Spinal cord (tissue), 10 donors: ENCODE results near the gene CFAP68. TPM values are rescaled to one million over a fixed set of nuclear protein-coding genes. Genes with fewer than 3 reads are reported as not detected.
A peak's percentile ranks its signal among the peaks of the same experiment; 100 is the strongest.
"Not testable (repeated sequence)": the region's sequence is repeated elsewhere in the genome, so short reads cannot be mapped to it uniquely, and the experiment has no call there.

Experiments
- DNase-seq, 6 donors: peaks; one replicate each; pipeline versions ENCODE4 v3.0.0 to v3.0.0-alpha.2; 2013 to 2015; ENCODE audit warnings: low spot score in 6 of 6, low read depth in 4 of 6
- H3K27ac ChIP-seq: one replicate; pipeline ENCODE4 v1.5.1; 2013; ENCODE audit warnings: low read depth, low read length, control low read depth
- H3K27me3 ChIP-seq: one replicate; pipeline ENCODE4 v1.6.1; 2013; ENCODE audit warnings: low read length; ENCODE audit not compliant: control insufficient read depth, insufficient read depth
- H3K36me3 ChIP-seq: one replicate; pipeline ENCODE4 v1.6.1; 2013; ENCODE audit warnings: low read length; ENCODE audit not compliant: control insufficient read depth, insufficient read depth
- H3K4me1 ChIP-seq: one replicate; pipeline ENCODE4 v1.6.1; 2013; ENCODE audit warnings: low read length; ENCODE audit not compliant: control insufficient read depth, insufficient read depth
- H3K4me3 ChIP-seq: one replicate; pipeline ENCODE4 v1.5.1; 2013; ENCODE audit warnings: low read depth, low read length, control low read depth
- H3K9me3 ChIP-seq: one replicate; pipeline ENCODE4 v1.6.1; 2013; ENCODE audit warnings: low read length; ENCODE audit not compliant: control insufficient read depth, insufficient read depth
- WGBS: methylation state at CpG from one replicate; pipeline ENCODE4 v1.1.5; 2013; ENCODE audit warnings: missing lambda C conversion rate; ENCODE audit not compliant: insufficient coverage; 5-methylcytosine and 5-hydroxymethylcytosine counted together
- polyA plus RNA-seq, 2 donors: library from polyadenylated mRNA; unstranded; fragments of 120-200 nt; gene quantifications; one replicate each; pipeline ENCODE4 v1.2.1, GENCODE V29; 2013; ENCODE audit not compliant: insufficient read length in 2 of 2
- total RNA-seq, 2 donors: library from RNA; depleted of rRNA in 1 of 2; stranded (reverse); fragments of 120-200 nt in 1 of 2; fragments of >200 nt in 1 of 2; gene quantifications; one replicate each; pipeline versions ENCODE4 v1.2.3 to v1.2.4, GENCODE V29; 2013 to 2014
- donor health status: healthy.

CFAP68 gene
- total and polyA plus RNA-seq, 4 donors = 12.9 to 32.6 (median 27.4) TPM

GRCh38 chr11:111860257-111860656 is 19.1 kb upstream of the CFAP68 start:
- 100% methylated on average over 1 of the region's 3 CpGs for WGBS
- Histone ChIP-seq H3K4me3 (no peak overlapping the region), H3K27me3 (no peaks in the 10 kb centered on the region), H3K36me3 (peaks cover 42% of the 10 kb centered on the region), H3K27ac (no peak overlapping the region), H3K9me3 (no peaks in the 10 kb centered on the region), H3K4me1 (no peaks in the 10 kb centered on the region)
- DNase-seq = no peak

GRCh38 chr11:111870113-111870512 is 9.2 kb upstream of the CFAP68 start:
- Histone ChIP-seq H3K27ac (no peak overlapping the region), H3K4me3 (no peak overlapping the region)

GRCh38 chr11:111870522-111870885 is 8.8 kb upstream of the CFAP68 start:
- Histone ChIP-seq H3K4me1 (no peaks in the 10 kb centered on the region), H3K27ac (peak overlapping the region; percentile 87), H3K36me3 (peaks cover 11% of the 10 kb centered on the region), H3K27me3 (no peaks in the 10 kb centered on the region), H3K4me3 (peak overlapping the region; percentile 79), H3K9me3 (no peaks in the 10 kb centered on the region)
- peak in 1 of 6 donors; percentile 10 for DNase-seq

More at GRCh38 chr11:111870113-111870512, 9.2 kb upstream of the CFAP68 start:
- Histone ChIP-seq H3K9me3 (no peaks in the 10 kb centered on the region), H3K36me3 (peaks cover 11% of the 10 kb centered on the region), H3K4me1 (no peaks in the 10 kb centered on the region), H3K27me3 (no peaks in the 10 kb centered on the region)
- no peak for DNase-seq
- WGBS = no CpG with 5 or more reads among the region's 1 CpG

- H3K4me3 ChIP-seq = peak within 1 kb of the TSS; percentile 79
- peak within 1 kb of the TSS; percentile 87 for H3K27ac ChIP-seq
- no peaks in the 10 kb centered on the region for H3K27me3 ChIP-seq
- H3K9me3 ChIP-seq = no peaks in the 10 kb centered on the region
- DNase-seq = peak; percentile 77 to 95 (median 80)
- peaks cover 8% of the 10 kb centered on the region for H3K36me3 ChIP-seq
- H3K4me1 ChIP-seq = no peaks in the 10 kb centered on the region
- WGBS = 0% methylated on average over 48 of the region's 51 CpGs
These were observed 8.3 kb upstream of the CFAP68 start, which contains the start of gene ALG9 for GRCh38 chr11:111870886-111871692. Gene ALG9, minus strand, starts transcription at chr11:111871581. Its CDS starts 99 bp downstream, at chr11:111871482.

GRCh38 chr11:111871693-111872161 is 7.6 kb upstream of the CFAP68 start:
- H3K27me3 ChIP-seq = no peaks in the 10 kb centered on the region
- 20% methylated on average over 1 of the region's 5 CpGs for WGBS

GRCh38 chr11:111878385-111878848 is 924 bp upstream of the CFAP68 start:
- Histone ChIP-seq H3K36me3 (no peaks in the 10 kb centered on the region), H3K4me1 (no peaks in the 10 kb centered on the region), H3K27ac (peak overlapping the region; percentile 96), H3K9me3 (no peaks in the 10 kb centered on the region), H3K4me3 (peak overlapping the region; percentile 93), H3K27me3 (no peaks in the 10 kb centered on the region)
- peak in 1 of 6 donors; percentile 9 for DNase-seq
- WGBS = 1% methylated on average over 11 of the region's 13 CpGs

More at GRCh38 chr11:111871693-111872161, 7.6 kb upstream of the CFAP68 start:
- Histone ChIP-seq H3K36me3 (peaks cover 3% of the 10 kb centered on the region), H3K27ac (peak overlapping the region; percentile 87), H3K4me1 (no peaks in the 10 kb centered on the region), H3K4me3 (peak overlapping the region; percentile 79), H3K9me3 (no peaks in the 10 kb centered on the region)
- peak in 1 of 6 donors; percentile 4 for DNase-seq

- Histone ChIP-seq H3K9me3 (no peaks in the 10 kb centered on the region), H3K27ac (peak overlapping the region; percentile 96), H3K4me3 (peak overlapping the region; percentile 93), H3K27me3 (no peaks in the 10 kb centered on the region), H3K4me1 (no peaks in the 10 kb centered on the region), H3K36me3 (no peaks in the 10 kb centered on the region)
- WGBS = 49% methylated on average over 6 of the region's 6 CpGs
- no peak for DNase-seq
These were observed 258 bp downstream of the CFAP68 start for GRCh38 chr11:111879637-111879960.

- no peak overlapping the region for H3K27ac ChIP-seq
- no peak overlapping the region for H3K4me3 ChIP-seq
- DNase-seq = no peak
- WGBS = 92% methylated on average over 2 of the region's 5 CpGs
- no peaks in the 10 kb centered on the region for H3K9me3 ChIP-seq
- H3K4me1 ChIP-seq = no peaks in the 10 kb centered on the region
- H3K36me3 ChIP-seq = no peaks in the 10 kb centered on the region
- H3K27me3 ChIP-seq = no peaks in the 10 kb centered on the region
These were observed 2.9 kb downstream of the CFAP68 start for GRCh38 chr11:111882202-111882601.

GRCh38 chr11:111885053-111885452 is 5.7 kb downstream of the CFAP68 start:
- not testable (repeated sequence) for H3K4me3 ChIP-seq
- WGBS = no CpG with 5 or more reads among the region's 4 CpGs

GRCh38 chr11:111886032-111886431 is 6.7 kb downstream of the CFAP68 start:
- no peak for DNase-seq
- Histone ChIP-seq H3K36me3 (no peaks in the 10 kb centered on the region), H3K4me3 (no peak overlapping the region), H3K9me3 (no peaks in the 10 kb centered on the region), H3K27me3 (no peaks in the 10 kb centered on the region), H3K27ac (no peak overlapping the region), H3K4me1 (no peaks in the 10 kb centered on the region)
- no CpG with 5 or more reads among the region's 4 CpGs for WGBS

More at GRCh38 chr11:111885053-111885452, 5.7 kb downstream of the CFAP68 start:
- H3K9me3 ChIP-seq, H3K27me3 ChIP-seq, H3K4me1 ChIP-seq, H3K36me3 ChIP-seq, DNase-seq, H3K27ac ChIP-seq: not testable (repeated sequence)
